HG02840 (cell line): Measurements from ENCODE around the gene MAP1LC3A.

Experiments used
- ATAC-seq: cut with Tn5 transposase; IDR thresholded peaks from one replicate; pipeline ENCODE4 v1.9.1; 2021; ENCODE audit warnings: mild to moderate bottlenecking, moderate library complexity, moderate number of reproducible peaks; ENCODE audit not compliant: unreplicated experiment, low FRiP score

The MAP1LC3A gene

DNA sequence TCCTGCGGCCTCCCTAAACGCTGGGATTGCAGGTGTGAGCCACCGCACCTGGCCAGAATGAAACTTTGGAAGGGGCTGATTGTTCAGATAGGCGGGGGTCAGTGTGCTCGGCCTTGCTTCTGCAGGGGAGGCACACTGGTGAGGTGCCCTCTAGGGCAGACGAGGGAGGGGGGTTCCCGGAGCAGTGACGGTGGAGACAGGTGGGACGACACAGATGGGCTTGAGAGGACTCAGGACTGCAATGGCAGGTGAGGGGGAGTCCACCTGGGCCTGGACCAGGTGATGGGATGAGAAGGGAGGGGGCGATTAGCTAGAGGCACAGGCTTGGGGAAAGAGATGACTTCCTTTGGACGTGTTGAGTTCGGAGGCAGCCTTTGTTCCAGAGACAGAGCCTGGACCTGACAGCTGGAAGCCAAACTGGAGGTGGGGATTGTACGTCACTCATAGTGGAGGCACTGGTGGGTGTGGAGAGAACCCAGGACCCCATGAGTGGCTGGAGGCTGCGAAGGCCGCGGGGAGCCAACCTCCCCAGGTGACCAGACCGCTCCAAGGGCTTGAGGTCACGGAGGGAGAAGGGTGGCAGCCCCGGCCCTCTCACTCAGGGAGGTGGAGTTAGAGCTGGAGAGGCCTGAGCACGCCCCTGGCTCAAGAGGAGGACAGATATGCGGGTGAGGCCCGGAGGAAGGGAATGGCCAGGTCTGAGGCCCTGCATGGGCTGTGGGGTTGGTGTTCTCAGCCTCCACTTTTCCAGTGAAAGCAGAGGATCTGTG, 10.5 kb upstream of the MAP1LC3A start:
- no peak for ATAC-seq

DNA sequence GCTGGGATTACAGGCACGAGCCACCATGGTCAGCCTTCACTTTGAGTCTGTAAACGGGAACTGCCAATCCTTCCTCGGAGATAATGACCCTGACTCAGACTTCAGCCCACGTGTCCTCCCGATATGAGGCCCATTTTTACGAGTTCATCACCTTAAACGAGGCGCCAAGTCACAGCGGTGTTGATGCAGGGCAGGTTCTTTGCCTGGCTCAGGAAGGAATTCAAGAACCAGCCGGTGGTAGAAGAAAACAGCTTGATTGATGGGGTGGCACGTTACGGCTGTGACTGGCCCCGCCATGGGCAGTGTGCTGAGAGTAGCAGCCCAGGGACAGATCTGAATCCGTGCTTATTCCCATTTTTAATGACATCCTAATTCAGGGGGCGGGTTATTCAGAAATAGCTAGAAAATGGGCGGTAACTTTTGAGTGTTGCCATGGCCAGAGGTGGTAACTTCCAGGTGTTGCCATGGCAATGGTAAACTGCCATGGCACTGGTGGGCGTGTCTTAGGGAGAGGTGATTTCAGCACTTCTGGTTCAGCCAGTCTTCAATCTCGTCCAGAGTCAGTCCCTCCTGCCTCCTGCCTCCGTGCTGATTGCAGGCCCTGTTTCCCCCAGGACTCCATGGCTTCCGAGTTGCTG, 9.1 kb upstream of the MAP1LC3A start:
- no peak for ATAC-seq

DNA sequence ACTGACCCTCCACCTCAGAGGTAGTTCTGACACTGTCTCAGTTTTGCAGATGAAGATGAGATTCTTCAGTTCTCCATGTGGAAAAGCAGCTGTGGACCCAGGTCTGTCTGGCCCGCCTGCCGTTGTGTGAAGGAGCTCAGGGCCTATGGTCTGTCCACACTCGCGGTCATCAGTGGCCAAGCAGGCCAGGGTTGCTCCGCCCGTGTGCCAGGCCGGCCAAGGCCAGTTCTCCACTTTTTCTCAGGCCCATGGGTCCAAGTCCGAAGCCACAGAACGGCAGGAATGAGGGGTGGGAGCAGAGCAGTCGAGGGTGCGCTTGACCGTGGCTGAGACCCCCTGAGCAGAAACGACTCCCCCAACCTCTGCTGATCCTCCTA, 8.6 kb upstream of the MAP1LC3A start:
- no peak for ATAC-seq

DNA sequence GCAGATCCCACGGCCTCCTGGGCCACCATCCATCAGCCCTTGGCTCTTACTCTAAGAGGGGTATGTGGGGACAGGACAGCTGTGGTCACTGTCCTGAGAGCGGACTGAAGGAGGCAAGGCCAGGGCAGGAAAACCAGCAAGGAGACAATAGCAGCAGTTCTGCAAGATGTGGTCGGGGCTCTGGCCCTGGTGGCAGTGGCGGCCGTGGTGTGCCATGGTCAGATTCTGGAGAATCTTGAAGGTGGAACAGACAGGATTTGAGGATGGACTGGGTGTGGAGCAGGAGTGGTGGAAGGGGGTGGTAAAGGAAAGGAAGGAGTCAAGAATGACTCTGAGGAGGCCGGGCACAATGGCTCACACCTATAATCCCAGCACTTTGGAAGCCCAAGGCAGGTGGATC, 5.9 kb upstream of the MAP1LC3A start:
- no peak for ATAC-seq

DNA sequence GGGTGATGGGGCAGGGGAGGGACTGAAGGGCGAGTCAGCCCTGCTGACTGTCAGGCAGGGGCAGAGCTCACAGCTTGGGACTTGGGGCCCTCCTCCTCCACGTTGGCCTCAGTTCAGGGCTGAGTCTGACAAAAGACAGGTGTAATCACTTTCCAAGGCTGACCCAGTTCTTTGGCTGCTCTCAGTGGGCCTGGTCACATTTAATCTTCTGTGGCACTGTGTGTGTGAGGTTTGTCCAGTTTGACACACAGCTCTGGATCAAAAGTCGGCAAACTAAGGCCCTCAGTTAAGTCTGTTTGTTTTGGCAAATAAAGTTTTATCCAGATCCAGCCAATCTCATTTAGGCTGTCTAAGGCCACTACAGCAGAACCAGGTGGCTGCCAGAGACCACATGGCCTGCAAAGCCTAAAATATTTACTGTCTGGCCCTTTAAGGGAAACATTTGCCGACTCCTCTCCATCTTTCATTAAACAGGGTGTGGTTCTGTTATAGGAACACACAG, 5.1 kb upstream of the MAP1LC3A start:
- ATAC-seq = no peak

DNA sequence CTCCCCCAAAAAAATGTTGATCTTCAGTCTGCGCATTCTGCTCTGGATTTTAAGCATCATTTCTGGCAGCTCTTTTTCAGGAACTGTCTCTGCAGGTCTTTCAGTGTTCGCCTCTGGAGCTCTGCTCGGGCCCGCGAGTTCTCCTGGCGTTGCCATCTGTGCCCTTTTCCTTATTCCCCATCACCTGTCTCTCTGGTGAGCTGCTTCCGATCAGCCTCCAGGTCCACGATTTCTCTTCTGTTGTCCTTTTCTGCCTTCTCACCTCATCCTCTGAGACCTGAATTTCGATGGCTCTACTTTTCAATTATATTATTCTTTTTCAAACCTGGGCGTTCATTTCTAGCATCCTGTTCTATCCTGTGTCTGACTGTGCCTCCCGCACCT, 590 bp upstream of the MAP1LC3A start:
- no peak for ATAC-seq

DNA sequence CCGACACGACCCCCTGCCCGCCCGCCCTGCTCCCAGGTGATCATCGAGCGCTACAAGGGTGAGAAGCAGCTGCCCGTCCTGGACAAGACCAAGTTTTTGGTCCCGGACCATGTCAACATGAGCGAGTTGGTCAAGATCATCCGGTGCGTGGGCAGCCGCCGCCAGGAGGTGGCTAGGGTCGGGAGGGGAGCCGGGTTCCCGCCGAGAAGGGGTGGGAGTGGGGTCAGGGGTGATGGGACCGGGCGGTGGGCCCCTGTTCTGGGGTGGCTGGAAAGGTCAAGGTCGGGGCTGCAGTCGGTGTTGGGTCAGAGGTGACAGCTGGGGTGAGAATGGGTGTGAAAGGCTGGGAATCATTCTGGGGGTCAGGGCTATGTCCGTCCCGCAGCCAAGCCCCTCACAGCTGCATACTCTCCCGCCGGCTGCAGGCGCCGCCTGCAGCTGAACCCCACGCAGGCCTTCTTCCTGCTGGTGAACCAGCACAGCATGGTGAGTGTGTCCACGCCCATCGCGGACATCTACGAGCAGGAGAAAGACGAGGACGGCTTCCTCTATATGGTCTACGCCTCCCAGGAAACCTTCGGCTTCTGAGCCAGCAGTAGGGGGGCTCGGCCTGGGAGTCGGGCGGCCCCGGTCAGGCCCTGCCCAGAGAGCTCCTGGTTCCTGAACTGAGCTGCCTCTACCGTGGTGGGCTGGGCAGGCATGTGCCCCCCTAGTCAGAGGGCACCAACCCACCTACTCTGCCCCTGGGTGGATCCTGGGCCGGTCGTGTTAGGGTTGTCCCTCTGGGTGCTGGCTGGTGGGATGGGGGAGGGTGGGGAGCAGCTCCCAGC, 1.0 kb downstream of the MAP1LC3A start:
- no peak for ATAC-seq

DNA sequence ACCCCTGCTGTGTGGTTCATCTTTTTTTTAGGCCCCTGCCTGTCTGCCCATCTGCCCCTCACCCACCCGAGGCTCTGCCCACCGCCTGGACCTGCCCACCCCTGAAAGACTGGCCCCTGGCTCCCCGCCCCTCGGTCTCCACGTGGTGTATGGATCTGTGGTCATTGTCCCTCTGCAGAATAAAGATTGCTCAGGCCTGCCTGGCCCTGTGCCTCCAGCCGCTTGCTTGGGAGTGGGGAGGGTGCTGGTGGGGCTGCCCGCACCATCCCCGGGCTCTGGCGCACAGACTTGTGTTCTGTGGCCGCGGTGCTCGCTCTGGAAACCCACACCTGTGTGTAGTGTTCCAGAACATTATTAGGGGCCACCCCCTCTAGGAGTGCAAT, 1.6 kb downstream of the MAP1LC3A start:
- no peak for ATAC-seq

DNA sequence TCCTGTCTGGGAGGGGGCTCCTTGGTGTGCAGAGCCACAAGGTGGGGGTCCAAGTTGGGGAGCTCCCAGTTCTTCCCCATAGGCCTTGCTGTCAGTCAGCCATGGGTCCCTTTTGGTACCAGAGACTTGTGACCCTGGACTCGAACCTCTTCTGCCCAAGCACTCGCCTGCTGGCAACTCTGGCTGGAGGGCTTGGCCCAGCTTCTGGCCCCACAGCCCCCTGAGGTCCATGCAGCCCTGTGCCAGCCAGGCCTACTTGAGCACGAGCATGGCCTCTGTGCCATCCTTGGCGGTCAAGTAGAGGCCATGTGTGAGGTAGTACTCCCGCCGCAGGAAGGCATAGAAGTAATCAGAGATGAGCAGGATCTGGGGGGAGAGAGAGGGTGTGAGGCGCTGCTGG, 2.1 kb downstream of the MAP1LC3A start:
- no peak for ATAC-seq

DNA sequence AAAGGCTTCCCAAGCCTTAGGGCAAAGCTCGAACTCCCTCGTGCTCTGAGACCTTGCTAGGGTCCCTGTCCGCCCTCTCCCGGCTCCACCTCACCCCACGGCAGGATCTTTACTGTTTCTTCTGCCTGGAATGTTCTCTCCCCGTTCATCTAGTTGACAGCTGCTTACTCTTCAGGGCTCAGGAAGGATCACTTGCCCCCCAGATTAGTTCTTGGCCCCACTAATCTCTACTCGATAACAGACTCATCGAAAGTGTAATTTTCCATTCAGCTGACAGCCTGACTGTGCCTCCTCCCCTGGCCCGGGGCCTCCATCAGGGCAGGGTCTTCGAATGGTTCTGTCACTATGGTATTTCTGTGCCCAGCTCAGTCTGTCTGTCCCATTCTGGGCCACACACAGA, 3.1 kb downstream of the MAP1LC3A start:
- no peak for ATAC-seq

DNA sequence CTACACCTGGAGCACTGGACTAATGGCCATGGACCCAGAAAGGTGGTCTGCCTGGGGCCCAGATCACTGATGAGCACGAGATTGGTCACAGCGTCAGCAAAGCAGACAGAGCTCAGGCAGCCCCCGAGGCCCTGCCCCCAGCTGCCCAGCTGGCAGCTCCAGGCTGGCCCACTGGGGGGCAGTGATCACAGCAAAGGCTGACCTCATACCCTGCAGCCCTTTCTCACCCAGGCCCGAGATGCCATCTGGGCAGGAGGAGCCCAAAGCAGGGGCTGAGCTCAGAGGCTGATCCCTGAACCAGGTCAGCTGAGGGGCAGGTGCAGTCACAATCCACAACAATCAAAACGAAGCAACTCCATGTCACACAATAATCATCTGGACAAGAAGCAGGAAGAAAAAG, 4.1 kb downstream of the MAP1LC3A start:
- no peak for ATAC-seq

DNA sequence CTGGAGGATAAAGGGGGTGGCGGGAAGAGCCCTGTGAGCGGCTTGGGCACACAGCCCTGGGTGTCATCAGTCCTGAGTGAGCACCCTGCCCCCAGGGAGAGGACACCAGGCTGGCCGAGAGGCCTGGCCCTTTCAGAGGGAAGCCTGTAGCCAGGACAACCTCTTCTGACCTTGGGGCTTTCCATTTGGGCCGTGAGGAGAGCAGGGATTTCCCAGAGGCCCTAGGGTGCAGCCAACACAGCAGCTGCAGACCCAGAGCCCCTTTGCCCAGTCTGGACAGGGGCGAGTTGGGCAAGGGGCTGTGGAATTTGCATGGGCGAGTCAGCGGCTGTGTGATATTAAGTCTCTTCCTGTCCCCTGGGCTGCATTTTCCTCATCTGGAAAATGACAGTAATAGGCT, 6.3 kb downstream of the MAP1LC3A start:
- ATAC-seq = no peak

DNA sequence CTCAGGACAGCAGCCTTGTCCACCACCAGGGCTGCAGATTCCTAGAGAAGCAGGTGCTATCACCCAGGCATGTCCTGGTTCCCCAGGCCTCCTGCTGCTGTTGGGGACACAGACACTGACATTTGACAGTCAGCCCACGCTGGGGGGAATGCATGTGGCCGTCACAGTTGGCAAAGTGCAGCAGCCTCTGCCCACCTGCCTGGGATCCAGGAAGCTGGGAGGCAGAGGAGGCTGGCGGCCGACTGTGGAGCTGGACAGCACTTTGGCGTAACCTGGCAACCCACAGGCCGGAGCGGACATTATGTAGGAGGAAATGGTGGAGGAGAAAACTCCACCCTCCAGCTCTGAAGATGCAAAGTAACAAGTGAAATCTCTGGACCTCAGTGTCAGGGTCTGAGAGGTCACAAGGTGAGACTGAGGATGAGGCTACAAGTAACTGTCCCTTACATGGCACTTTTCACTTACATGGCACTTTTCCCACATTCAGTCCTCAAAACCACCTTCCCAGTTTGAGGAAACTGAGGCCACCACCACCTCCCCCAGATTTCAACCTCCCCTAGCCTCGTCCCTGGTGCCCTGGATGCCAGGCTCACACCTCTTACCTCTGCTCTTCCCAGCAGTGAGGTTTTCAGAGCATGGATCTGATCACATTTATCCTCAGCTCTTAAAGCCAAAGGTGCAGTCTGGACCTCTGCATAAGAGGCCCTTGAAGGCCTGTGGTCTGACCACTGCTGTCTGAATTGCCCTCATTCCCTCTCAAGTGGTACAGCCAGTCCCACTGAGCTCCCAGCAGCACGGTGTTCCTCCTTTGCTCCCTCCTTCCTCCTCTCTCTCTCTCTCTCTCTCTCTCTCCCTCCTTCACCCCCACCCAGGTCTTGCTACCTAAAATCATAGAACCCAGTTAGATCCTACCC, 8.7 kb downstream of the MAP1LC3A start:
- ATAC-seq = no peak

DNA sequence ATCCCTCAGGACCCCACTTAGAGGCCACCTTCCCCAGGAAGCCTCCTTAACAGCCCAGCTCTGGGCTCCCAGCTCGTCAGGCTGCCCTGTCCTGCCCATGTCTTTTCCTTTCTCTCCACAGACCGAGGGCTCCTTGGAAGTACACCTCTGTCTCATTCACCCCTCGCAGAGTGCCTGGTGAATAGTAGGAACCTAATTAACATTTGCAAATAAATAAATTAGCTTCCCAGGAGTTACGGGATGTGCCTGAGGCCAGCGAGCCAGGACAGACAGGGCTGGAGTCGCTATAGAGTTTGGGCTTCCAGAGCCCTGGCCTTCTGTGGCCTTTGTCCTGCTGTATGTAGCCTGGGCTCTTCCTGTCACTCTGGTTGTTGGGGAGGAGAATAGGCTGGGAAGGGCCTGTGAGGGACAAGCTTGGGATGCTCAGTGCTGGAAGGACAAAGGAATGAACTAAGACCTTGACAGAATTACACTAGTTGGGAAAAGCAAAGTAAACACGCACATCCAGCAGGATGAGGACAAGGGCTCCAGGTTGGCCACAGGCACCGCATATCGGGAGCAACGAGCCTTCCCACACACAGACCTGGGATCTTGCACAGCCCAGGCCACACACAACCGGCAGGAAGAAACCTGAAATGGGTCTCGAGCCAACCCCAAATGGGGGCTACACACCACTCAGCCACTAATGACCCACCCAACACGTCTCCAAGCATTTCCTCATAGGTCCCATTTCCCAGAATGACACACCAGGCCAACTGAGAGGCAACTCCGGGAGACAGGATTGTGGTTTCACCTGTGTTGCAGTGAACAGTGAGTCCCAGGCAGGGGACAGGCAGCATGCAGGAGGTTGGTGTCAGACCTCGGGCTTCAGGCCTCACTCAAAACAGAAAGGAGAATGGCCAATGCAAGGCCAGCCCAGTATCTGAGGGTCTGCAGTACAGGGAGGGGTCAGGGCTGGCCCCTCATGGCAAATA, 9.7 kb downstream of the MAP1LC3A start:
- ATAC-seq = no peak

DNA sequence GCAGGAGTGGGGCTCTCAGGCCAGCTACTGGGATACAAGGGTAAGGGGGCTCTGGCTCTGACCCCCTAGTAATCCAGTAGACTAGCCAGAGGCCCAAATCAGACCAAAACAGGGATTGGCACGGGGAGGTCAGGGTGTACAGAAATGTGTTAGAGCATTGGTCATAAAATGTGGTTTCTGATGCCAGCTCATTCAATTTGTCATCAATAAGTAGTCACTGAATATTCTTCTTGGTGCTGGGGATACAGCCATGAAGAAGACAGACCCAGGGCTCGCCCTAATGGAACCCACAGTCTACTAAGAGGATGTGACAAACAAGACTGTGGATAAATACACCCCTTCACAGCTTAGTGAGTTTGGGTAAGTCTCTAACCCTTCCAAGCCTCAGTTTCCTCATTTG, 11.1 kb downstream of the MAP1LC3A start:
- ATAC-seq = no peak

DNA sequence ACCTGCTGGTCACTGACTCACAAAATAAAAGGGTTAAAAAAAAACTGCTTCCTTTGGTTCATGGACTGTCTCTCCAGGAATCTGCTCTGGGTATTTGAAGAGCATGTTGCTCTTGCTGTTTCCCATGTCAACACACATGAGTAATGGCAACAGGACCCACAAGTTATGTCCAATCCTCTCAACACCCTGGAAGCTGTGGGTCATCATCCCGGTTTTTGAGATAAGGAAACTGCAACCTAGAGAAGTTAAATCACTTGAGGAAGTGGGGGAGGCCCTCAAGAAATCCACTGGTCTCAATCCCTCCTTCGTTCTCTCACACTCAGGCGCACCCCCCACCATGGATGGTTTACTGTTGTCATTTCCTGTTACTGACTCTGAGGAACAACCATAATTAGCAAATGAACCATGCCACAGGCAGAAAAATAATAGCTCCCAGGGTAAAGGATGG, 12.4 kb downstream of the MAP1LC3A start:
- ATAC-seq = no peak

DNA sequence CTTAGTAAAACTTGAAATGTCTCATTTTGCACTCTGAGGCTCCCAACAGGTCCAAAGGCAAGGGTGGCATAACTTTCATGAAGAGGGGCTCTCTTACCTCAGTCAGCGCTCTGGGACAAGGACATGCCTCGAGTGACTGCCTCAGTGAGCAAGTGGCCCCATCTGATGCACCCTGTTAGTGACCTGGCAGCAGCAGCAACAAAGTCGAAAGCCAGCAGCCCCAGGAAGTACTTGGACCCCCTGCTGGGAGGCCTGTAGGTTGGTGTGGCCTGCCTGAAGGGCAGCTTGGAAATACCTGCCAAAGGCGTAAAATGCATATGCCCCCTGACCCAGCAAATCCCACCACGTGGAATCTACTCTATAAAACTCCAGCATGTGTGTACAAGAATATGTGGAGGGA, 13.2 kb downstream of the MAP1LC3A start:
- no peak for ATAC-seq

DNA sequence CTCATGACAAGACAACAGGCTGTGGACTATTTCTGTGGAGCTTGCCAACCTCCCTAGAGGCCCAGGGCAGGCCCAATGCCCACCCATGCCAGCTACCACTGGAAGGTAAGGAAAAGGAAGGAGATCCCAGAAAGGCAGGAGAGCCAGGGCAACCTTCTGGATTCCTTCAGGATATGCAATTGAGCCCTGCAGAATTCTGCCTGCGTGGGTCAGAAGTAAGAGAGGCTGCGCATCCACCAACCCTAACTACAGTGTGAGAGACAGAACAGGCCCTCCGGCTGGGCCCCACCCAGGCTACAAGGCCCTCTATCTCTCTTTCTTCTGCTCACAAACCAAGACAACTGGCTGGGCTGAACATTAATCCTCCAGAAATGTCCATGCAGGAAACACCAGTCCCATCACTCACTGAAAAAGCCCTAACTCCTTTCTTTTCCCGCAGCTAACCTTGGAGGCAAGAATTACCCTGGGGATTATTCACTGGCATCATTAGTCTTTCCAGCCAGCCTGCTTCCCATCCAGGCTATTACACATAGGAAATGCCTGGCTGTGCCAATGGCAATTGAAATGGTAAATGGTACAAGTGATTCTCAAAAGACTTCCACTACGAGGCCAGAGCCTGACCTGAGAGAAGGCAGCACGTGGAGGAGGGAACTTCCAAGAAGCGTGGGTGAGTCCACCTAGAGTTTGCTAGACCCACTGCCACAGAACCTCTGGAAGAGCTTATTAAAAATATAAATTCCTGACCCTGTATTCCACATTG, 15.2 kb downstream of the MAP1LC3A start:
- no peak for ATAC-seq
